GM19351 (cell line): ENCODE measurements around the gene SLC24A3.

Experiments used
- ATAC-seq: cut with Tn5 transposase; IDR thresholded peaks from one replicate; pipeline ENCODE4 v1.9.1; 2021; ENCODE audit warnings: mild to moderate bottlenecking, moderate library complexity; ENCODE audit not compliant: unreplicated experiment

Gene SLC24A3

DNA sequence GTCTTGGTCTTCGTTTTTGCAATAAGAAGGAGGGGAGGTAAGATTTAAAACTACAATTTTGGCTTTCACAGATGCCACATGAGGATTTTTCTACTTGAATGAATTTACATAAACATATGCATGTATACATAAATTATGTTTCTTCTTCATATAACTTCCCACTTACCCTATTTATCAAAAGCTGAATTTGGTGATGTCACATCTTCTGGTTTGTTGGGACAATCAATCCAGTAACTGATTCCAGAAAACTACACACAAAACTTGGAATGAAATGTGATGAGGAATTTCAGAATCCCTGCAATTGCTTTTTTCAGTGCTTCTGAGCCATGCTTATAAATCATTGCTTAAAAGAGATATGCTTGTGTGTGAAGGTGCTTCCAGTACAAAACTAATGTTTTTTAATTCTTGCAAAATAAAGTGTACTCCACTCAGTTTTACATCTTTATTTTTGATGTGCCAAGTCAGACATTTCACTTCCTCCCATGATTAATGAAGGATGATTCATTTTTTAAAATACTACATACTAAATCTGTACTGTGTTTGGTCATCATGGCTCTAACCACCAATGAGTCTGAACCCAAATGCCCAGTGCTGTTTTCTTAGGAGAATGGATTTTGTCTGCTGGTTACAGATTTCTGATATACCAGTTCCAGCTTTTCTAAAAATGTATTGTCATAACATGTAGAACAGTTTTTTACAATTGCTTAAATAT lies 513.5 kb downstream of the SLC24A3 start:
- no peak for ATAC-seq

DNA sequence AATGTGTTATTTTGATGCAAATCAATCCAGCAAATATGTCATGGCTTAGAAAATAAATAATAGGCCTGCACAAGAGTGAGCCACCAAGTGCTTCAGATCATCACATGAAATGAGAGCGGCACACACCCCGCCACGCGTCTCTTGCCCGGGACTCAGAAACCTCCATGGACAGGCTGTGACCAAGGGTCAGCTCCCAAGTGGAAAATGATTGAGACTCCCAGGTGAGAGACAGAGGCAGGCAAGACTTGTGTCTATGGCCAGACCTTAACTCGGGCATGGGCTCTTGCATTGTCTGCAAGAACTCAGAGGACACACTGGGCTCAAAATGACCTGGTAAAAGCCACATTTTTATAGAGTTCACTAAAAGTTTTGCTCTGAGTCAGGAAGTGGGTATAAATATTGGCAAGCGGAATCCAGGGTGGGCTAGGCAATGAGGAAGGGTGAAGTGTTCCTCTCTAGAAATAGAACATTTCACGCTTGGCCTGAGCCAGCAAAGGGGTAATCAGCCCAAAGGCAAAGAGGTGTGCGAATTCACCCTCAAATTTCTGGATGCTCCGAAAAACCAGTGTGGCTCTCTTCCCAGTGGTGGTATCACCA lies 514.9 kb downstream of the SLC24A3 start:
- ATAC-seq: no peak

DNA sequence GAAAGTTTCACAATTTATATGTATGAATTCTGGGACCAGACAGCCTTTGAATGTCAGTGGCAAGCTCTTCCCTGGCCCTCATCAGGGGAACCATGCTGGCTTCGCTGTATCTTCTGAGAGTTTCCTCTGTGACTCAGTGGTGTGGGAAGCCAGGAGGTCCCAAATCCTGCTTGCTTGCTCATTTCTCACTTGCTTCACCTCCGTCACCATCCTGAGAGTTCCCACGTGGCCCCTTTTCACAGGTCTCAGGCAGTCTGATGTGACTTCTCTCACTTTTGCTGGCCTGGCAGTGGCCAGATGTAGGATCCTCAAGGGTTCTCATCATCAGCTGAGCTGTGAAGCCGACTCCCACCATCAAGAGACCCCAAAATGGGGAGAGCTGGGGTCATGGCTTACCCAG lies 517.2 kb downstream of the SLC24A3 start:
- ATAC-seq: no peak

DNA sequence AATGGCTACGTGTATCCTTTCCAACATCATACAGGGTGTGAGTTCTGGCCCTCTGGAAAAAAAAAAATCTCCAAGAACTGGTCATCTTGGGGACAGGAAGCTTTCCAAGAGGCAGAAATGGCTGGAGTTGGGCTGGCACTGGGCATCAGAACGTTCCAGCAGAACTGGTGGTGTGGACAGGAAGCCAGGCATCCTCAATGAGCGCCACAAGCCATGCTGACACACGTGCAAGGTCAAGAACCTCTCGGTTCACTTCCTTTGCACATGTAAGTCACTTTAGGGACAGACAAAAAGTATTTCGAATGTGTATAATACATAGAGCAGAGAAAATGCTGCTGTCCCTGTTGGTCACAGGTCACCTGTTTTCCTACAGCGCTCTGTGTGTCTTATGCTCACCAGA lies 518.3 kb downstream of the SLC24A3 start:
- no peak for ATAC-seq

- no peak for ATAC-seq
Observed at GRCh38 chr20:19734811-19735210, 522.4 kb downstream of the SLC24A3 start.

DNA sequence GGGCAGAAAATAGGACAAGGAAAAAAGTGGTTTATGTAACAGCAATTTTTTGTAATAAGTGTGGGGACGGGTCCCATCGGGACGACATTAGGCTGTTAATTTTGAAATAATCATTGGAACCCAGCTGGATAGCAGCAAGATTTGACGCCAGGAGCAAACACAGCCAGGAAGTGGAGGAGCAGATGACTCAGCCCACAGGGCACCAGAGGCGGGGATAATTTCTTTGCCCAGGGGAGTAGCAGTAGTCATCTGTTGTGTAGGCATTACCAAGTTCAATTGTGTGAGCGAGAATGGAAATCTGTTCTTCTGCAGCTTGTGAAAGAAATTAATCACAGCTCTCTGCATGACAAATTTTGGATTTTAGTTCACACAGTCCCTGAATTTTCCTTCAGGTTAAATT lies 523.0 kb downstream of the SLC24A3 start:
- no peak for ATAC-seq

- ATAC-seq: no peak
Observed at GRCh38 chr20:19737025-19737424, 524.6 kb downstream of the SLC24A3 start.

GRCh38 chr20:19738951-19739350 lies 526.5 kb downstream of the SLC24A3 start:
- no peak for ATAC-seq

GRCh38 chr20:19739351-19739750 lies 526.9 kb downstream of the SLC24A3 start:
- ATAC-seq: no peak

DNA sequence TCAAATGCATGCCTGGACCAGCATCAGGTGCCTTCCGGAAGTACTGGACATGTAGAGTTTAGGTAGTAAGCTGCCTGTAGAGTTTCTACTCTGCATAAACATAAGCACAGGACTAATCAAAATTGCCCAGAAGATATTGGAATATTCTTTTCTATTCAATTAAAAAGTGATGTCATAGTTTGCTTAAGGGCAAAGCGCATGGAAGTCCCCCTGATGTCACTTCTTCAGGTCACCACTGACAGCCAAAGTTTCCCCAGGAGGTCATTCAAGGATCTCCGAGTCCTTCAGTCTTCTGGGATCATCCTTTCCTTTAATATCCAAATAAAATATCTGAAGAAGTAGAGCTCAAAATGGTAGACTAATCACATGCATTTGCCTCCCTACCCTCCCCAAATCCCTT lies 528.1 kb downstream of the SLC24A3 start:
- no peak for ATAC-seq

DNA sequence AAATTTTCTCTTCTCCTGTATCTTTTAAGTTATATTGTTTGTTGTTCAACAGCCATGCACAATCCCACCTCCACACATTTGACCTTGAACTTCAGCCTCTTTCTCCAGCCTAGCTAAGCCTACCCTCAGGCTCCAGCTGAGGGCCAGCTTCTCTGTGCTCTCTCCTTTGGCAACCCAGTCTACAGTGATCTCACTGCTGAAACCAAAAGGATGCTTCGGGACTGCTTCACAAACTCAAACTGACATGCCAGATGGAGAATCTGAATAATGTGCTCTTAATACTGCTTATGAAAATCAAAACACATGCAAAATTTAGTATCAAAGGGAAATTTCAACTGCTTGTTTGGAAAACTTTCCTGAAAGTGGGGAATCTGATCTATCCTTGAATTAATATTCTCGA lies 529.5 kb downstream of the SLC24A3 start:
- no peak for ATAC-seq

DNA sequence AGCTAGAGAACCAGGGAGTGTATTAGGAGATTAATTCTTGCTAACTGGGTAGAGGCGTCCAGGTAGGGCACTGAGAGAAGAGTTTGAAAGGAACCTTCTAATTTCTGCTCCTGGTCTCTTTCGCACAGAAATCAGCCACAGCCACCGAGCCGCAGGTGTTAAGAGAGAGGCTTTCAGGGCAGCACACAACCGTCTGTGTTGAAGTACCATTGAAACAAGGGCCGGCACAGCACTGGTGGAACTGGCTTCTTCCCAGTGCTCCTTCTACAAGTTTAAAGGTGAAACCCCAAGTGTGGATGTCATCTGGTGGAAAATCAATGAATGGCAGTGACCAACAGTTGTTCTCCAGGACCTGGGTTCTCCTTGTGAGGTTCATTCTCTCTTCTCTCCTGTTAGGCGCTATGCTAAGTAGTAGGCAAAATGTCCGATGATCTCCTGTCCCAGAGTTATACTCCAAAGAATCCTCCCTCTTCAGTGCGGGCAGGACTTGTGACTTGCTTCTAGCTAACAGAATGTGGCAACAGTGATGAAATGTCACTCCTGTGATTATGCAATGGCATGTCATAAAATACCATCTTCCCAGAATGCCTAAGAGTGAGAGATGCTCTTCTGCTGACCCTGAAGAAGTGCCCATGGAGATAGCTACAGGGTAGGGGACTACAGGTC lies 530.7 kb downstream of the SLC24A3 start:
- no peak for ATAC-seq

DNA sequence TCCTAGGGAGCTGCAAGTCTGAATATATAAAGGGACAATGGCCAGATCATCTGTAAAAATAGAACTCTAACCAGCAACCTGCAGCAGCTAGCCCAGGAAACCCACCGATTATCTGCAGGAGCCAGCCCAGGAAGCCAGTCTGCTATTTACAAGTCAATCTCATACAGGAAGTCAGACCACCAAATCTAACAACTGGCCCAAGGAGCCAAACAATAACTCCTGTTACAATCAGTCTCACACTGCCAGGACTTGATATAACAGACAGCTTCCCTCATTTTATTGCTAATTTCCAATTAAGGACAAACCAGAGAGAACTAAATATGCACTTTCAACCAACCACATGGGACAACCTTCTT lies 531.2 kb downstream of the SLC24A3 start:
- ATAC-seq: no peak

GRCh38 chr20:19745106-19745505 lies 532.7 kb downstream of the SLC24A3 start:
- ATAC-seq: no peak

DNA sequence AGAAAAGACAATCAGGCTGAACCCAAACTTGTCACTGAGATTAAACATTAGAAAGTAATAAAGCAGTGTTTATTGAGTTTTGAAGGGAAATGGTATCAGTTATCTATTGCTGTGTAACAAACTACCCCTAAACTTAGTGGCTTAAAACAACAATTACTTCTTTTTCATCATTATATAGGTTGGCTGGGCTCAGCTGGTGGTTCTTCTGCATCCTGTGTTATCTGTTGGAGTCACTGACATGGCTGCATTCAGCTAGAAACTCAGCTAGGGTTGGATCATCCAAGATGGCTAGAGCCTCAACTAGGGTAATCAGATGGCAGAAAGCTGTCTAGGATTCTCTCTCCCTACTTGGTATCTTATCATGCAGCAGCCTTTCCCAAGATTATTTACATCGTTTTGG lies 533.1 kb downstream of the SLC24A3 start:
- ATAC-seq: no peak

- no peak for ATAC-seq
Observed at GRCh38 chr20:19746396-19746795, 534.0 kb downstream of the SLC24A3 start.

DNA sequence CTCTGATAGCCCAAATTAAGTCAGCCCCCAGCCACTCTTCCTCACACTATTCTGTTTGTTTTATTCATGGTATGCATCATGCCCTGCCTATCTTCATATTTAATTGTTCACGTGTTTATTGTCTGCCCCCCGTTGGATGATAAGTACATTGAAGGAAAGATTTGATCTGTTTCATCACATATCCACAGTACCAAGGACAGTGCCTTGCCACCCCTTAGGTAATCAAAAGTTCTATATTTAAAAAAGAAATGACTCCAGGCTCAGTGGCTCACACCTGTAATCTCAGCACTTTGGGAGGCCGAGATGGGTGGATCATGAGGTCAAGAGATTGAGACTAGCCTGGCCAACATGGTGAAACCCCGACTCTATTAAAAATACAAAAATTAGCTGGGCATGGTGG lies 535.5 kb downstream of the SLC24A3 start:
- no peak for ATAC-seq

DNA sequence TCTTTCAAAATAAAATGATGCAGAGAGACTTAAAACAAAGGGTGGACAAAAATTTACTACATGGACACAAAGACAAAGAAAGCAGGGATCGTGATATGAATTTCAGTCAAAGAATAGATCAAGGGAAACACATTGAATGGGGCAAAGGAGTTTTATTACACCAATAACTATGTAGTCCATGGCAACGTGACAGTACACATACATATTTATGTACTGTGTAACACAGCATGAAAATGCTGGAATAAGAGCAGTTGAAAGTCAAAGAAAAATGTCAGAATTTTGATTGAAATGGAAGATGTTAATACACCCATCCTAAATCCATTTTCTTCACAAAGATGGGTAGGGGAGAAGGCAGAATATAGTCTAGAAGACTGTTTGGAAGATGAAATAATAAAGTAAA lies 536.2 kb downstream of the SLC24A3 start:
- ATAC-seq: no peak

DNA sequence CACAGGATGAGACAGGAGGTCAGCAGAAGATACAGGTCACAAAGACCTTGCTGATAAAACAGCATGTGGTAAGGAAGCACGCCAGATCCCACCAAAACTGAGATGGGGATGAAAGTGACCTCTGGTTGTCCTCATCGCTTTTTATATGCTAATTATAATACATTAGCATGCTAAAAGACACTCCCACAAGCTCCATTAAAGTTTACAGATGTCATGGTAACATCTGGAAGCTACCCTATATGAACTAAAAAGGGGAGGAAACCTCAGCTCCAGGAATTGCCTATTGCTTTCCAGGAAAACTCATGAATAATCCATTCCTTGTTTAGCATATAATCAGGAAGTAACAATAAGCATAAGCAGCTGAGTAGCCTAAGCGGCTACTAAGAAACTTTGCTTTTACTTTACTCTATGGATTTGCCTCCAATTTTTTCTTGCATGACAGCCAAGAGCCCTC lies 537.2 kb downstream of the SLC24A3 start:
- no peak for ATAC-seq

DNA sequence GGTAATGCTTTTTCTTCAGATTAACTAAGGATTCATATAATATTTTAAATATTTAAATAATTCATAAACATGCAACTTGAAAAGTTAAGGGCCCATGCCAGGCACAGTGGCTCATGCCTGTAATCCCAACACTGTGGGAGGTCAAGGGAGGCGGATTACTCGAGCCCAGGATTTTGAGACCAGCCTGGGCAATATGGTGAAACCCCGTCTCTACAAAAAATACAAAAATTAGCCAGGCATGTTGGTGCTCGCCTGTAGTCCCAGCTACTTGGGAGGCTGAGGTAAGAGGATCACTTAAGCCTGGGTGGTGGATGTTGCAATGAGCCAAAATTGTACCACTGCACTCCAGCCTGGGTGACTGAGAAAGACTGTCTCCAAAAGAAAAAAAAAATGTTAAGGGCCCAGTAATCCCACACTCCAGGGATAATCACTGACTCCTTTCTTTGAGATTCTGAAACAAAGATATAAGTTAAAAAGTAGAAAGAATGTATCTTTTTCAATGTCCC lies 537.7 kb downstream of the SLC24A3 start:
- no peak for ATAC-seq

GRCh38 chr20:19750907-19751636 lies 538.6 kb downstream of the SLC24A3 start:
- ATAC-seq: no peak
